Activated CD4-positive, alpha-beta T cell treated with anti-CD3 and anti-CD28 coated beads for 4 hours (primary cell): ENCODE results near the gene MMUT.
"Not testable (repeated sequence)": the region's sequence is repeated elsewhere in the genome, so short reads cannot be mapped to it uniquely, and the experiment has no call there.

Experiments
- DNase-seq, 2 donors: peaks; one replicate each; pipeline ENCODE4 v3.0.0-alpha.2; 2020

Gene MMUT

DNA sequence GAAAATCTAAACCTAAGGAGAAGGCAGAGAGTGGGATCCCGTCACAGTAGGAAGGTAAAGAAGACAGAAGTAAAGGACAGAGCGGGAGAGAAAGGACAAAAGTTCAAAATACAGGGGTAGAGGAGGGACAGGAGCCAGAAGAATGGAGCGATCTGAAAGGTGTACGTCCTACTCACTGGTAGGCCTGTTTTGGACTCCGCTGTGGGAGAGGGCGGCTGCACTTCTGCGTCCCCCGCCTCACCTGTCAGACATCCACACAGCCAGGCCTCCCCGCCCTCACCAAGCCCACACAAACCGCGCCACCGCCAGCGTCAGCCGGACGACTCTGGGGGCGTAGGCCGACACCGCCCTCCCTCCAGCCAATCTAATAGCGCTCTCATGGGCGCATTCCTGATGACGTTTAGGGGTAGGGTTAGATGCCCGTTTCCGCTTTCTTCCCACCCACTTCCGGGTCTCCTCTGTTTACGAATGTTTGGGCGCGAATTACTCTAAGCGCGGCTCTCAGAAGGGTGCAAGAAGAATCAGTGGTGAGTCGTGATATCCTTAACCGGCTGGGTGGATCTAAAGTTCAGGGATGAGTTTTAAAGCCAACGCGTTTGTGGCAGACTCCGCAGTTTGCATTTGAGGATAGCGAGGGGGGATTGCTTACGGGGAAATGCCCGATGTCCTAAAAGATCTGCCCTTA is at the start of gene MMUT, which contains the start of gene CENPQ:
Gene MMUT (minus strand): TSS at position 327 of the 685 bp plus-strand sequence. CDS start 3,787 bp downstream, outside the sequence.
Gene CENPQ (plus strand): TSS at position 444 of the 685 bp plus-strand sequence. CDS start 6,807 bp downstream, outside the sequence.
- peak; percentile 90 for DNase-seq

DNA sequence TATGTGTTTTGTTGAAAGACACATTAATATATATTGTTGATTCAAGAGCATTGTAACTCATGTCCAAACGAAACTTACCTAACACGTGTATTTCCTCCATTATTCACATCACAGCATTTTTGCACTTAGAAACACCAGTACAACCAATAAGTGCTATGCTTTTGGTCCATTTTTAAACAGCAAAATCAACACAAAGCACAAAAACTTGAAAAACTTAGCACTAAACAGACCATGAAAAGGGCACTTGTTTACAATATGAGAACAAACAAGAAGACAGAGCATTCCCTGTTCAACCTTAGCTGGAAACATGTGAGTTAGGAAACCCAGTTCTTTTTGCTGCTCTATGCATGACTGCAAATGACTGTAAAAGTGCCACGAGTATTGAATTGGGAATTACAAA is 46.3 kb upstream of the MMUT start:
- DNase-seq, result no peak

DNA sequence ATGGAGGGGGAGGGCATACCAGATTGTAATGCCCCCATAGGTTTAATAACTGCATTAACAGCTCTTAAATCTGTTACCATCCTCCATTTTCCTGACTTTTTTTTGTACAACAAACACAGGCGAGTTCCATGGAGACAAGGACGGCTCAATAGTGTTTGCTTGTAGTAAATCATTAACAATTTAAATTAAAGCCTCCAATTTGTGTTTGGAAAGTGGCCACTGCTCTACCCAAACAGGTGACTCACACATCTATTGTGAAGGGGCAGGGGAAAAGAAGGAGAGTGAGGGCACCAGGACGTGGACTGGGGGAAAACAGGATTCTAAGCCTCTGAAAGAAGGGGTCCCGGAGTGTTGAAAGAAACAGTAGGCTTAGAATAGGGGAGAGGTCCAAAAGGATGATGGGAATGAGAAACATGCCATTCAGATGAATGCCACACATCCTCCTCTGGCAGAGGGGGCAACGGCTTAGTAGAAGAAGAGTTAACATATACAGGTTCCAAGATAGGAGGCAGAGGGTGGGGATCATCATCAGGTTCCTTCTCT is 43.6 kb upstream of the MMUT start:
- no peak for DNase-seq

DNA sequence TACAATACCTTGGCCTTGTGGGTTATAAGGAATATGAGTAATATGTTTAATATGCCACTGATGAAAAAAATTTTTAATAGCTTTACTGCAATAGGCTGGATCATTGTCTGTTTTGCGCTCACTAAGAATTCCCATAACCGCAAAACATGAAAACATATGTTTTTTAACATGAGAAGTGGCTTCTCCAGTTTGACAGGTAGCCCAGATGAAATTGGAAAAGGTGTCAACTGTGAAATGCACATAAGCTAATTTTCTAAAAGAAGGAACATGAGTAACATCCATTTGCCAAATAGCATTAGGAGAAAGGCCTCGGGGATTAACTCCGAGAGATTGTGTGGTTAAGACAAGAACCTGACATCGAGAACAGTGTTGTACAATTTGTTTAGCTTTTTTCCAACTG is 41.6 kb upstream of the MMUT start:
- no peak for DNase-seq

DNA sequence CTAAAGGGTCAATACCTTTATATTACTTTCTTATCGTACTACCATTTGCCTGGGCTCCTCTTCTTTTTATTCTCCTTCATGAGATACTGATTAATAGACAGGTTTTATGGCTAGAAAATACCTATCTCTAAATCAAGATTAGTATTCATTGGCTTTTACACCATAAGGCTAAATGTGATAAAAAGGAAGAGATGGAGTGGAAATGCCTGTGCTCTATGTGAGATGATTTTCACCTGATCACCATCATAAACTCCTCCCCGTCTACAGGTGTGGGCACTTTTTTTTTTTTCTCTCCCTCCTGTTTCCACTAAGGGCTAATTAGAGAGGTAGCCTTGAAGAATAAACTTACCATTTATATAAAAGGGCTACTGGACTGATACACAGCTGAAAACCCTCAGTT is 36.6 kb upstream of the MMUT start, which contains the start of gene GLYATL3:
Gene GLYATL3 (plus strand): TSS at position 301 of the 400 bp plus-strand sequence. CDS start 12,068 bp downstream, outside the sequence.
- DNase-seq, result no peak

DNA sequence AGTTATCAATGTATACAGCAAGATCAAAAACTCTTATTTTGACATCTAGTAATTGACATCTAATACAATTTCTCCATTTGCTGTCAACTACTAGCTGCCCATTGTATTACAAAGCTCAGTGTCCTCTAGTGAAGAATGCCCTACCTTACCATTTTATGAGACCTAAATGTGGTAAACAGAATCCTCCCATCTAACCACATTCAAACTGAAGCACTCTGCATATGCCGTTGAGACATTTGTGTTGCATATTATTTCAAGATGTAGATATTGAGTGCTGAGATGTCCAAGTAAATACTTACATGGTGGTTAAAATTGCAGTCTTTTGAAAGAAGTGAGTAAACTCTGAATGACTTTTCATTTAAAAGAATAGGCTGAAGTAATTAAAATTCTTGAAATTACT is 36.1 kb upstream of the MMUT start:
- DNase-seq, result no peak

DNA sequence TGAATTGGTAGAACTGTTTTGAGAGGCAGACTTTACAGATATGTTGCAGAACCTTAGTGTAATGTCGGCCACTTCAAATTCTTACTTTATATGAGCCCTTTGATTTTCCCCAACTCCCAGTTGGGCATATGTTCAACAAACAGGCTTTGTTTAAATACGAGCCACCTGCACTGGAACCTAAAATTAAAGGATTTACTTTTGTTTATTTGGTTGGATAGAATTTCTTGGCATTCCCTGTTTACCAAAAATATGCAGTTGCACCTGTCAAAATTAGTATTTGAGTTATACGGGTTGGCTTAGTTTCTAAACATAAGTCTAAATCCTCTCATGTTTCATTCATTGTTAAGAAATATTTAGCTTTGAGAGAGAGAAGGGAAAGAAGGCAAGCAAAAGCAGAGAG is 34.3 kb upstream of the MMUT start:
- no peak for DNase-seq

DNA sequence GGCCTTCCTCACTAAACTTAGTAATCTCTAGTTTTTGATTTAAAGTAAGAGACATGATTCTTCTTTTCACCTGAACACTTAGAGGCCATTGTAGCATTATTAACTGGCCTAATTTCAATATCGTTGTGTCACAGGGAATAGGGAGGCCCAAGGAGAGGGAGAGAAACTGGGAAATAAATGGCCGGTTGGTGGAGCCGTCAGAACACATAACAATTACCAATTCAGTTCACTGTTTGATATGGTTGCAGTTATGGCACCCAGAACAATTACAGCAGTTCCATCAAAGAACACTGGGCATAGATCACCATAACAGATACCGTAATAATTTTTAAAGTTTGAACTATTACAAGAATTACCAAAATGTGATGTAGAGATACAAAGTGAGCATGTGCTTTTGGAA is 27.6 kb upstream of the MMUT start:
- DNase-seq, result no peak

DNA sequence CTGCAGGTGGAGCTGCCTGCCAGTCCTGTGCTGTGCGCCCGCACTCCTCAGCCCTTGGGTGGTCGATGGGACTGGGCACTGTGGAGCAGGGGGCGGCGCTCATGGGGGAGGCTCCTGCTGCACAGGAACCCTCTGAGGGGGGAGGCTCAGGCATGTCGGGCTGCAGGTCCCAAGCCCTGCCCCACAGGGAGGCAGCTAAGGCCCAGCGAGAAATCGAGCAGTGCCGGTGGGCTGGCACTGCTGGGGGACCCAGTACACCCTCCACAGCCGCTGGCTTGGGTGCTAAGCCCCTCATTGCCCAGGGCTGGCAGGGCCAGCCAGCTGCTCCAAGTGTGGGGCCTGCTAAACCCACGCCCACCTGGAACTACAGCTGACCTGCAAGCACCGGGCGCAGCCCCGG is 20.3 kb upstream of the MMUT start:
- DNase-seq, result not testable (repeated sequence)

DNA sequence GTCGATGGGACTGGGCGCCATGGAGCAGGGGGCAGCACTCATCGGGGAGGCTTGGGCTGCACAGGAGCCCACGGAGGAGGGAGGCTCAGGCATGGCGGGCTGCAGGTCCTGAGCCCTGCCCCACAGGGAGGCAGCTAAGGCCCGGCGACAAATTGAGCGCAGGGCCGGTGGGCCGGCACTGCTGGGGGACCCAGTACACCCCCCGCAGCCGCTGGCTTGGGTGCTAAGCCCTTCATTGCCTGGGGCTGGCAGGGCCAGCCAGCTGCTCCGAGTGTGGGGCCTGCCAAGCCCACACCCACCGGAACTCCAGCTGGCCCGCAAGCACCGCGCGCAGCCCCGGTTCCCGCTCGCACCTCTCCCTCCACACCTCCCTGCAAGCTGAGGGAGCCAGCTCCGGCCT is 18.8 kb upstream of the MMUT start:
- DNase-seq, result not testable (repeated sequence)

DNA sequence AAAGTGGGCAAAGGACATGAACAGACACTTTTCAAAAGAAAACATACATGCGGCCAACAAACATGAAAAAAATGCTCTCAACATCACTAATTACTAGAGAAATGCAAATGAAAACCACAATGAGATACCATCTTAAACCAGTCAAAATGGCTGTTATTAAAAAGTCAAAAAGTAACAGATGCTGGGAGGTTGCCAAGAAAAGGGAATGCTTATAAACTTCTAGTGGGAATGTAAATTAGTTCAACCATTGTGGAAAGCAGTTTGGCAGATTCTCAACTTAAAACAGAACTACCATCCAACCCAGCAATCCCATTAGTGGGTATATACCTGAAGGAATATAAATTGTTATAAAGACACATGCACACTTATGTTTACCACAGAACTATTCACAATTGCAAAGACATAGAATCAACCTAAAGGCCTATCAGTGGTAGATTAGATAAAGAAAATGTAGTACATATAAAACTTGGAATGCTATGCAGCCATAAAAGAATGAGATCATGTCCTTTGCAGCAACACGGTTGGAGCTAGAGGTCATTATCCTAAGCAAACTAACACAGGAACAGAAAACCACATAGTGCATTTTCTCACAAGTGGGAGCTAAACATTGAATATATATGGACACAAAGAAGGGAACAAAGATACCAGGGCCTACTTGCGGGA is 16.4 kb upstream of the MMUT start:
- DNase-seq, result no peak

DNA sequence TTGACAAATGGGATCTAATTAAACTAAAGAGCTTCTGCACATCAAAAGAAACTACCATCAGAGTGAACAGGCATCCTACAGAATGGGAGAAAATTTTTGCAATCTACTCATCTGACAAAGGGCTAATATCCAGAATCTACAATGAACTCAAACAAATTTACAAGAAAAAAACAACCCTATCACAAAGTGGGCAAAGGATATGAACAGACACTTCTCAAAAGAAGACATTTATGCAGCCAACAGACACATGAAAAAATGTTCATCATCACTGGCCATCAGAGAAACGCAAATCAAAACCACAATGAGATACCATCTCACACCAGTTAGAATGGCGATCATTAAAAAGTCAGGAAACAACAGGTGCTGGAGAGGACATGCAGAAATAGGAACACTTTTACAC is 13.5 kb upstream of the MMUT start:
- not testable (repeated sequence) for DNase-seq

DNA sequence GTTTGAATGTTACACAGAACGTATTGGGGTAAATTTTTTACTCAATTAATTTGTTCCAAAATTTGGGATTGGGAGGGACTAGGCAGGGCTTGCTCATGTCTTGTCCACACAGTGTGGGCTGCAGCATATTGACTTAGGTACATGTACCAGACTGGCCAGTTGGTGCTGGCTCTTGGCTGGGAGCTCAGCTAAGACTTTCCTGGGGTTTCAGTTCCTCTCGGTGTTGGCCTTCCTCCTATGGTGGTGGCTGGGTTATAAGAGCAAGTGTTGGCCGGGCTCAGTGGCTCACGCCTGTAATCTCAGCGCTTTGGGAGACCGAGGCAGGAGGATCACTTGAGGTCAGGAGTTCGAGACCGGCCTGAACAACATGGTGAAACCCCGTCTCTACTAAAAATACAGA is 5.0 kb upstream of the MMUT start:
- no peak for DNase-seq

DNA sequence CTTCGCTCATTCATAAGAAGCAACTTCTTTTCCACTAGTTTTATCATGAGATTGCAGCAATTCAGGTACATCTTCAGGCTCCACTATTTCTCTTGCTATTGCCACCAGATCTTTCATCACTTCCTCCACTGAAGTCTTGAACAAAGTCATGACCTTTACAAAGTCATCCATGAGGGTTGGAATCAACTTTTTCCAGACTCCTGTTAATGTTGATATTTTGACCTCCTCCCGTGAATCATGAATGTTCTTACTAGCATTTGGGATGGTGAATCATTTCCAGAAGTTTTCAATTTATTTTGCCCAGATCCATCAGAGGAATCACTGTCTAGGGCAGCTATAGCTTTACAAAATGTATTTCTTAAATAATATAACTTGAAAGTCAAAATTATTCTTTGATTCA is 1.6 kb upstream of the MMUT start:
- no peak for DNase-seq

DNA sequence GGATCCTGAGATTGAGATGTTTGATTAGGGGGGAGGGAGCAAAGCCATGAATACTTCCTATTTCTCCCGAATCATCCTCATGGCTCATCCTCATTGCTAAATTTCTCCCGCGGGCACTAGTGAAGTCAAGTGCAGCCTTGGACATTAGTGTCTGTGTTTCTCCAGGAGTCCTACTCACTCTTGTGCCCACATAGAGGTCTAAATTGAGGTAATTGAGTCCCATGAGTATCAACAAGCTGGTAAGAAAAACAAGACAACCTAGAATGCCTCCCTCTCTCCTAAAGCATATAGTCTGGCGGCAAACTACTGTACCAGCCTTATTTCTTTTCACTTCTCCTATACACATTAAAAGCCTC is 537 bp upstream of the MMUT start:
- DNase-seq, result no peak

DNA sequence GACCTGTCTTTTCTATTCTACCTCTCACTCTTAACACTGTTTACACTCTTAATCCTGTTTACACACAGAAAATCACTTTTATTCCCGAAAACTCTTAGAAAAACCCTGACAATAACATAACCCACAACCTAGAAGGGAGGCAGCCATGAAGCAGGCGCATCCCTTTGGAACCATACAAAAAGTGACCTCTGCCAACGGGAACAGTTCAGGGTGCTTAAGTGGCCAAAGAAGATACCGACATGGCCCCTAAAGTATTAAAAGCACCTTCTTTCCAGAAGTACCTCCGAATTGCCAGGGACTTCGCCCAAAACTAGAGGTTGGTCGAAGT is 490 bp downstream of the MMUT start:
- no peak for DNase-seq

DNA sequence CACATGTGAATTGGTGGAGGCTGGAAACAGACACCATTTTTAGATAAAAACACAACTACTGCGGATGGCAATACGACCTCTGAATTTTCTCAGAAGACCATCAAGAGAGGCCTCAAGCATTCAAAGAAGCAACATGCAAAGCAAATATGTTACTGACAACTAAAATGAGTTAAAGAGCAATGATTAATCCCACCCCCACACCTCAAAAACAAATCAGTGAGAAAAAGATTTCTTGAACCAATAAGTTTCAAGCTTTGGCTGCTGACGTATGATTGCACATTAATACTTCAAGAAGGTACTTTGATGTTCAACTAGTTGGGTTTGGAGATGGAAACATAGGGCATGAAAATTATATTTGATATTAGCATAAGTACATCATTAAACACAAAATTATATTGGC is 982 bp downstream of the MMUT start:
- no peak for DNase-seq

DNA sequence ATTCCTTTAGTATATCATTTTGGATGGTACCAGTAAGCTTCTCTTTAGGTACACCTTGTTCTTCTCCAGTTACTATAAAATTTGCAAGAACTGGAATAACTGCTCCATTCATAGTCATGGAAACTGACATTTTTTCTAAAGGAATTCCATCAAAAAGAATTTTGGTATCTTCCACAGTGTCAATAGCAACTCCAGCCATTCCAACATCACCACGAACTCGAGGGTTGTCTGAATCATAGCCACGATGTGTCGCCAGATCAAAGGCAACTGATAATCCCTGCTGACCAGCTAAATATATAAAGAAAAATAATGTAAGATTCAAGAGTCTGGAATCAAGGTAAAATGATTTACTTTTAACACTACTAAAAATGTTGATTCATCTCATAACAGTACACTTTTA is 5.3 kb downstream of the MMUT start:
- no peak for DNase-seq

DNA sequence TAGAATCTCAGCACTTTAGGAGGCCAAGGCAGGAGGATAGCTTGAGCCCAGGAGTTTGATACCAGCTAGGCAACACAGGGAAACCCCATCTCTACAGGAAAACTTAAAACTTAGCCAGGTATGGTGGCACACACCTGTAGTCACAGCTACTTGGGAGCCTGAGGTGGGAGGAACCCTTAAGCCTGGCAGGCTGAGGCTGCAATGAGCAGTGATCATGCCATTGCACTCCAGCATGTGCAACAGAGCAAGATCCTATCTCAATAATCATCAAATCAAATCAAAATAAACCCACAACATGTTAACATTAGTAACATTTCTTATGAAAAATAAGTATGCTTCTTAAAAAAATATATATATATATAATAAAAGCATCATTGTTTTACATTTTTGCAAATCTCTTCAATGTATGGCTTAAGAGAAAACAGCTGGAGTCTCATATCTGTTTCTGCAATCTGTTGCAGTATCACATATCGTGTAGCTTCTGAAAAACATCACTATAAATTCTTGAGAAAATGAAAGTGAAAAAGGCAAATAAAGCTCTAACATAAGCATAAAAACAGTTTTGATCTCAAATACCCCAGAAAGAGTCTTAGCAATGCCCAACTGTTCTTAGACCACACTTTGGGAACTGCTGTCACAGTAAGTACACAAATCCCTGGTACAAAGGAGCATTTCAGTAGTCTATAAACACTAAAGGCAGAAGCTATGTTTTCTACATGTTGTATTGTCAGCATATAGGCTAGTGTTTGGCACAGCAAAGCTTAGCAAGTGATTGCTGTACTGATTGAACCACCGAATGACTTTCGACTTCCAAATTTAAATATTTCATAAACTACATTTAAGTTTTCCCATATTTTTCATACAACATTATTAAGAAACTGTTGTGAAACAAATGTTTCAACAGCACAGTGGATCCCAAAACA is 8.0 kb downstream of the MMUT start:
- no peak for DNase-seq

DNA sequence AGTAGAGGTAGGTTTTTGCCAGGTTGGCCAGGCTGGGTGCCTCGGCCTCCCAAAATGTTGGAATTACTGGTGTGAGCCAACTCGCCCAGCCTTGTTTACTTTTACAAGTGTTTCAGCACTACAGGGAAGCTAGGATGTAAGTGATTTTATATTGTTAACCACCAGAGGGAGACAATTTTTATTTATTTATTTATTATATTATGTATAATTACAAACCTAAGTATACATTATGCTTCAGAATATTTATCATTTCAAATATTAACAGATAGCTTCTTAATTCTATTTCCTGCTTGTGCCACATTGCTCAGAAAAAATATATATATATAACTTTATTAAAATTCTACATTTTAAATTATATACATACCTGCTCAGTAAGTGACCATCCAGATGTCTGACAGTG is 9.8 kb downstream of the MMUT start:
- DNase-seq, result no peak

DNA sequence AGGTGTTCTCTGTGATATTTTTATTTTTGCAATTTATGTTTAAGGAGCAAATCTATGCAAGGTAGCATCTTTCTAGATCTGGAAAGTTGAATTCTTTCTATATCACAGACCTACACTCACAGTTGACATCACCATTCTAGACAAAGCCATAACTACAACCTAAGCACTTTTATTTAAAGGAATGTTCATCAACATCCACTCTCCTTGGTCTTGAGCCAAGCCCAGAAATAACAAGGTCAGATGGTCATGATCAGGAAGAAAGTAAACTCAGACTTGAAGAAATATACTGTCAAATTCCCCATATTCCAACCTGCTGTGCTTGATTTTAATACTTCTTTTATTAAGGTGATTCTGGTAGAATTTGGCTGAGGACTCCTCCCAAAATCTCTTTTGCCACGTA is 32.2 kb downstream of the MMUT start:
- DNase-seq, result no peak

DNA sequence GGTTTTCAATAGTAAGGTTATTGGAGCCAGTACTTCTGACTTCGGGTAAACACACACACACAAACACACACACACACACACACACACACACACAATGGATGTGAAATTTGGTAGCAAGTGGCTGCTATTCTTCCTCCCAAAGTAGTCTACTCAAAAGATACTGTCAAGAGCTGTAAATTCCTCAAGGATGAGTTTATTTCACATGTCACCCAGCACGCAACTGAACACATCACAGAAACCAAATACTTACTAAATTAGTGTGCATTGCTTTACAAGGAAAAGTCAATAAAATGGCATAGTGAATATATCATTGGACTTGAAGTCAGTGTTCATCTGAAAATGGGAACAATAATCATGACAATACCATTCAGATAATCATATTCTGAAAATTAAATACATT is 32.9 kb downstream of the MMUT start:
- DNase-seq, result no peak

DNA sequence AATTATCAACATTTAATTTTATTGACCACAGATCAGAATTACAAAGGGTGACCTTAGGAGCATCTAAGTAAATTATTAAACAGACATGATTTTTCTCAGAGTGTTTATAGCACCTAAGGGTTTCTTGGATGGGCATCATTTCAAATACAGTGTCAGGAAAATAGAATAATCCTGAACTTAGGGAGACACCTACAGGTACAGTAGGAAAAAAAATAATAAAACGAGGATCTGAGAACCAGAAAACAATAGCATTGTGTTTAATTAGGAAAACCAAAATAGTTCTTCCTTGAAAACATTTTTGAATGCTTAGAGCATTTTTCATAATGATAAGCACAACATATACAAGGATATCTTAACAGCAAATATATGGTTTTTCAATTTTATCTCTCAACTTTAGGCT is 39.2 kb downstream of the MMUT start:
- DNase-seq, result no peak

DNA sequence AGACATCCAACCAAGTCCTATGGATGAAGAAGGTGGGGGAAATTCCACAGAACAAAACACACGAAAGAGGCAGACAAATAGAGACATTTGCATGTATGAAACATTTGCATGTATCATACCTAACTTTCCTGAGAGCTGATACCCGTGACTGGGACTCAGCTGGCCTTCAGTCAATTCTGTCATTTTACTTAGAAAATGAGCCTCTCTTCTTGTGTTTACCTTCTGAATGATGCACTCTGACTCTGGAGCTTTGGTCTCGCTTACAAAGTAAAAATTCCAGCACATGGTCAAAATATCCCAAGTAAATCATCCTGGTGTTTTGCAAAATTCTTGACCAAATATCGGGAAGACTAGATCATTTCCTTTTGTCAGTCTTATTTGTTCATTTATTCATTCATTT is 46.9 kb downstream of the MMUT start:
- no peak for DNase-seq
